Fibroblast of villous mesenchyme (primary cell): ENCODE measurements around the gene METTL18. TPM values are rescaled to one million over a fixed set of nuclear protein-coding genes. Genes with fewer than 3 reads are reported as not detected.

Source experiments
- DNase-seq: peaks from one replicate; pipeline ENCODE4 v3.0.0-alpha.2; 2010; ENCODE audit warnings: low read depth
- H3K4me3 ChIP-seq: 2 replicates; pipeline ENCODE4 v1.5.1; 2011; ENCODE audit warnings: low read depth, mild to moderate bottlenecking, low read length
- total RNA-seq: library from RNA; depleted of rRNA; stranded (reverse); fragments of >200 nt; gene quantifications from 2 replicates; pipeline ENCODE4 v1.2.3, GENCODE V29; 2012
- TF ChIP-seq, protein P1 (sequence below): IDR thresholded peaks from 2 replicates; pipeline ENCODE4 v1.5.1; 2012; ENCODE audit warnings: low read depth, mild to moderate bottlenecking, low read length; ENCODE audit not compliant: insufficient read depth

The METTL18 gene
- total RNA-seq, 1 donor: 6.5 TPM

DNA sequence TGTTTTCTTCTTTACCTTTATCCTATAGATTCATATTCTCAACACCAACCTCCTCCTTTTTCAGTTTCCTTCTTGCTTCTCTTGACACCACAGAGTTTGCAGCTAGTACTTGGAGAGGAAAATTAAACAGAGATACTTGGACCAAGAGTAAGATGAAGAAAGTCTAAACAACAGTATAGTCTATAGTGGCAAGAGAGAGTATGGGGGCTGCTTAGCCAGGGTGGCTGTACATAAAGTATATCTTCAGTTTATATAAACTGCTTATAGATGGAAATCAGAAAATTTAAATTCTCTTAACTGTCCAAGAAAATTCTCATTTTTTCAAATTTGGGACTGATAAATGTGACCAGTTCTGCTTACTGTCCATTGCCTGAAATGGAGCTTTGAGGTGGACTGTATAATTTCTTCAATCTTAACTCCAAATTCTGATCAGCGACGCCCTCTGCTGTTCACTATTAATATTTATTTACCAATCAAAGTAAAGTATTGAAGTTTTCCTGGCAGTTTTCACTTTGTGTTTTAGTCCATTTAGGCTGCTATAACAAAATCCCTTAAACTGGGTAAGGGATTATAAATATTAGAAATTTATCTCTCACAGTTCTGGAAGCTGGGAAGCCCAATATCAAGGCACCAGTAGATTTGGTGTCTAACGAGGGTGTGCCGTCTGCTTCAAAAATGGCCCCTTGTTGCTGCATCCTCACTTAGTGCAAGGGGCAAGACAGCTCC, 14.8 kb upstream of the METTL18 start:
- TF ChIP-seq, protein P1, sequence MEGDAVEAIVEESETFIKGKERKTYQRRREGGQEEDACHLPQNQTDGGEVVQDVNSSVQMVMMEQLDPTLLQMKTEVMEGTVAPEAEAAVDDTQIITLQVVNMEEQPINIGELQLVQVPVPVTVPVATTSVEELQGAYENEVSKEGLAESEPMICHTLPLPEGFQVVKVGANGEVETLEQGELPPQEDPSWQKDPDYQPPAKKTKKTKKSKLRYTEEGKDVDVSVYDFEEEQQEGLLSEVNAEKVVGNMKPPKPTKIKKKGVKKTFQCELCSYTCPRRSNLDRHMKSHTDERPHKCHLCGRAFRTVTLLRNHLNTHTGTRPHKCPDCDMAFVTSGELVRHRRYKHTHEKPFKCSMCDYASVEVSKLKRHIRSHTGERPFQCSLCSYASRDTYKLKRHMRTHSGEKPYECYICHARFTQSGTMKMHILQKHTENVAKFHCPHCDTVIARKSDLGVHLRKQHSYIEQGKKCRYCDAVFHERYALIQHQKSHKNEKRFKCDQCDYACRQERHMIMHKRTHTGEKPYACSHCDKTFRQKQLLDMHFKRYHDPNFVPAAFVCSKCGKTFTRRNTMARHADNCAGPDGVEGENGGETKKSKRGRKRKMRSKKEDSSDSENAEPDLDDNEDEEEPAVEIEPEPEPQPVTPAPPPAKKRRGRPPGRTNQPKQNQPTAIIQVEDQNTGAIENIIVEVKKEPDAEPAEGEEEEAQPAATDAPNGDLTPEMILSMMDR: peak; percentile 43
- DNase-seq: peak; percentile 48
- H3K4me3 ChIP-seq: no peak overlapping the region

DNA sequence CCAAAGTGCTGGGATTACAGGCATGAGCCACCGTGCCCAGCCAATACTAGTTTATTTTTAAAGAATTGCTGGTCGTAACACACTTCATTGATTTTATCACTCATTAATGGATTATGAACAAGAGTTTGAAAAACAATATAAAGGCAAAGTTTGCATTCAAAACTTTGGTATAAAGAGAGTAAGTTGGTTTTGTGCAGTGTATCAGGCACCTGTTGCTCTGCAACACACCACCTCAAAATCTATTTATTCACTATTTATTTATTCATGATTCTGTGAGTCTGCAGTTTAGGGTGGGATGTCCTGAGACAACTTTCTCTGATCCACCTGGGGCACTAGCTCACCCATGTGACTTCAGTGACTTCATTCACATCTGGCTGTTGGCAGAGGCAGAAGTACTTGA, 10.2 kb upstream of the METTL18 start:
- DNase-seq: no peak
- TF ChIP-seq, protein P1: no peak
- H3K4me3 ChIP-seq: no peak overlapping the region

DNA sequence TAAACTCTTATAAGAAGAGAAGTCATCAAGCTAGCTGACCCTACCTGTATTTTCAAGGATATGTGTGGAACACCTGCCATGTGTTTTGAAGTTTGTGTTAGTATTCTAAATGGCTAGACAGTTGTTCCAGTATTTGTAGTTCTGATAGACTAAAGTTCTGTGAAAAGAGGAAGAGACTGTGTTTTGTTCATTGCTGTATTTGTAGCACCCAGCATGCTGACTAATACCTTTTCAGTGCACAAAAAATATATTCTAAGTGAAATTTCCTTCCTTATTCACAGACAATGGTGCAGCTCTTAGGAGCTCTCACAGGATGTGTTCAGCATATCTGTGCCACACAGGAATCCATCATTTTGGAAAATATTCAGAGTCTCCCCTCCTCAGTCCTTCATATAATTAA, 8.2 kb upstream of the METTL18 start:
- TF ChIP-seq, protein P1: no peak
- H3K4me3 ChIP-seq: no peak overlapping the region
- DNase-seq: no peak

DNA sequence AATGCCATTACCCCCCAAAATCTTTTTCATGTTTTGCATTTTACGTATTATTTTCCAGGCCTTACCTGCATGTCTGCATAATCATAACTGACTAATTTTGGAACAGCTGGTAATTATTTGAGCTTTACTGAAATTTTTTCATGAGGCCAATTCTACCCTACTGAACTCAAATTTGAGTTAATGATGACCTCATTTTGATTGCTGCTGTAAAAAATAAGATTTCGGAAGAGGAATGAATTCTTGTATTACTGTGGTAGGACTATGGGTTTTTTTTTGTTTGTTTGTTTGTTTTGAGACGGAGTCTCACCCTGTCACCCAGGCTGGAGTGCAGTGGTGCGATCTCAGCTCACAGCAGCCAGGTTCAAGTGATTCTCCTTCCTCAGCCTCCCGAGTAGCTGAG, 2.6 kb upstream of the METTL18 start:
- no peak for DNase-seq
- H3K4me3 ChIP-seq: no peak overlapping the region
- TF ChIP-seq, protein P1: no peak

DNA sequence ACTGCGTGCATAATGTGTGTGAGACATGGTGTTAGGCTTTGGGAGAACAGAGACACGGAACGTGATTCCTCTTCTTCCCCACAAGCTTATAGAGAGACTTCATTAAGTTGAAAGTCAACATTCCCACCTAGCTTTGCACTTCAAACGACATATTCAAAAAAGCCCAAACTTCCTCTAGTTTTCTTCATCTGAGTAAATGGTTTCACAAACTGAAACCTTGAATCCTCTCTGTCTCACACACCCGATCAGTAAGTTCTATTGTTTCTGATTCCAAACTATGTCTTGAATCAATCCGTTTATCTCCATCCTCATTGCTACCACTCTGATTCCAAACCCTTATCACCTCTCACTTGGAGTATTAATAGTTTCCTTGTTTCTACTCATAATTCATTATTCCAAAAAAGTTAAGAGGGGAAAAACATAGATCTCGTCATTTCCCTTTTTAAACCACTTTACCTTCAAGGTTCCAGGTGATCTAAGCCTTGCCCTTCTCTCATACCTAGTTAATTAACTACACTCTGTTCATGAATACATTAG, 1.6 kb upstream of the METTL18 start:
- H3K4me3 ChIP-seq: no peak overlapping the region
- TF ChIP-seq, protein P1: no peak
- DNase-seq: no peak

DNA sequence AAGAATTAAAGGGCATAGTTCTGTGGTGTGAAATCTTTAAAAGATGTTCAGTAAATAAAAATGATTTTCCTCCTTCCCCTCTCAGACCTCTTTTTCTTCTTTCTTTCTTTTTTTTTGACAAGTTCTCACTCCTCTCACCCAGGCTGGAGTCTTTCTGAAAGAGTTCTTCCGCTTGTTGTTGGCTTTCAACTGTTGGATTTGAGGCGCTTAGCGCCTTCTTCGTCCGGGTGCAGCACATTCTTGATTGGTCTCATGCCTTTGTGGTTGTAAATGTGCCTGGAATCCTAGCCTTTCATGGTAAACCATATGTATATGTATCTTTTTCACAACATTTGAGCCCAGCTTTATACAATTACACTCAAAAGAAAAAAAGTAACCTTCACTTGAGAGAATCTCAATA, 980 bp upstream of the METTL18 start:
- no peak for DNase-seq
- peak overlapping the region; percentile 76 for H3K4me3 ChIP-seq
- TF ChIP-seq, protein P1: no peak
